H1 (cell line): ENCODE measurements around the gene PKDREJ. TPM values are rescaled to one million over a fixed set of nuclear protein-coding genes. Genes with fewer than 3 reads are reported as not detected.
"Not testable (repeated sequence)": the region's sequence is repeated elsewhere in the genome, so short reads cannot be mapped to it uniquely, and the experiment has no call there.

Source experiments
- CTCF ChIA-PET: fragments of 300-600 bp; sonication (Branson Sonifier 250); formaldehyde crosslinking; loops from one replicate; lab custom pipeline; 2021; ENCODE audit not compliant: partially characterized antibody; lab: Charles Lee
- POLR2A ChIA-PET: fragments of 300-600 bp; sonication (Branson Sonifier 250); formaldehyde crosslinking; loops from one replicate; lab custom pipeline; 2021; ENCODE audit warnings: inconsistent platforms; ENCODE audit not compliant: partially characterized antibody; lab: Charles Lee
- DNase-seq, 2 experiments: peaks; one replicate each; pipeline versions ENCODE4 v3.0.0 to v3.0.0-alpha.2; 2010 to 2022; ENCODE audit warnings: low spot score in 2 of 2, low read depth in 1 of 2, mixed read lengths in 1 of 2
- FAIRE-seq: peaks from 2 replicates; lab custom pipeline; 2011; peaks lifted over from hg19 to GRCh38; lab: Jason Lieb, UNC
- H2AFZ ChIP-seq: 2 replicates; pipeline ENCODE4 v1.8.1; 2012; ENCODE audit warnings: low read length, inconsistent platforms
- H2AK5ac ChIP-seq: 2 replicates; pipeline ENCODE4 v1.6.1; 2013; ENCODE audit warnings: low read depth, low read length
- H2BK120ac ChIP-seq: replicated peaks from 2 replicates; pipeline ENCODE3; 2013; ENCODE audit warnings: low read depth, low read length, inconsistent platforms
- H2BK12ac ChIP-seq: 2 replicates; pipeline ENCODE4 v1.6.1; 2013; ENCODE audit warnings: low read depth, low read length
- H2BK15ac ChIP-seq: 2 replicates; pipeline ENCODE4 v1.6.1; 2013; ENCODE audit warnings: low read length
- H2BK20ac ChIP-seq: 2 replicates; pipeline ENCODE4 v1.6.1; 2013; ENCODE audit warnings: low read length
- H2BK5ac ChIP-seq: 2 replicates; pipeline ENCODE4 v1.6.1; 2013; ENCODE audit warnings: low read depth, low read length
- H3K14ac ChIP-seq: 2 replicates; pipeline ENCODE4 v1.6.1; 2013; ENCODE audit warnings: inconsistent platforms; ENCODE audit not compliant: insufficient read length
- H3K18ac ChIP-seq: 2 replicates; pipeline ENCODE4 v1.6.1; 2013; ENCODE audit warnings: low read length; ENCODE audit errors: extremely low read depth
- H3K23ac ChIP-seq: 2 replicates; pipeline ENCODE4 v1.6.1; 2013; ENCODE audit warnings: inconsistent platforms; ENCODE audit not compliant: insufficient read length
- H3K23me2 ChIP-seq: 2 replicates; pipeline ENCODE4 v1.6.1; 2013; ENCODE audit warnings: low read depth, low read length
- H3K27ac ChIP-seq: 2 replicates; pipeline ENCODE4 v1.6.1; 2011; ENCODE audit warnings: low read depth, low read length, inconsistent platforms
- H3K27me3 ChIP-seq, 4 experiments: replicated peaks in 1 of 4; 1 replicate in 1 of 4; 2 replicates in 3 of 4; pipeline versions ENCODE4 v1.6.1 to v1.8.1; 2011 to 2013; ENCODE audit warnings: low read length in 3 of 4, mild to moderate bottlenecking in 3 of 4, inconsistent platforms in 2 of 4, mixed read lengths in 2 of 4, moderate library complexity in 1 of 4; ENCODE audit not compliant: control insufficient read depth in 3 of 4, insufficient read depth in 3 of 4; ENCODE audit errors: extremely low read depth in 1 of 4
- H3K36me3 ChIP-seq, 4 experiments: 2 replicates each; pipeline versions ENCODE4 v1.6.1 to v1.8.1; 2011 to 2013; ENCODE audit warnings: mild to moderate bottlenecking in 4 of 4, low read length in 3 of 4, moderate library complexity in 2 of 4, control low read depth in 1 of 4, inconsistent platforms in 1 of 4; ENCODE audit not compliant: insufficient read depth in 4 of 4, control insufficient read depth in 2 of 4
- H3K4ac ChIP-seq: replicated peaks from 2 replicates; pipeline ENCODE3; 2013; ENCODE audit warnings: low read length, low read depth, mixed read lengths, inconsistent platforms; ENCODE audit not compliant: insufficient read length
- H3K4me1 ChIP-seq, 4 experiments: replicated peaks in 1 of 4; 1 replicate in 1 of 4; 2 replicates in 3 of 4; pipeline versions ENCODE4 v1.6.1 to v1.8.1; 2011 to 2013; ENCODE audit warnings: low read length in 3 of 4, inconsistent platforms in 2 of 4, mixed read lengths in 1 of 4; ENCODE audit not compliant: insufficient read depth in 4 of 4, control insufficient read depth in 3 of 4
- H3K4me2 ChIP-seq, 2 experiments: 2 replicates each; pipeline versions ENCODE4 v1.6.1 to v1.8.1; 2011 to 2013; ENCODE audit warnings: low read depth in 2 of 2, low read length in 2 of 2, control low read depth in 1 of 2, inconsistent platforms in 1 of 2, mild to moderate bottlenecking in 1 of 2; ENCODE audit not compliant: insufficient read depth in 1 of 2
- H3K4me3 ChIP-seq, 4 experiments: fragments of 200-600, 300-600 bp in 1 of 4; sonication (generic), shearing (Covaris generic), sonication (Bioruptor Twin) in 1 of 4; 2 replicates each; pipeline versions ENCODE4 v1.5.1 to v1.8.1; 2011 to 2016; ENCODE audit warnings: low read length in 4 of 4, low read depth in 3 of 4, control low read depth in 2 of 4, inconsistent platforms in 2 of 4, mild to moderate bottlenecking in 2 of 4, mixed read lengths in 1 of 4, moderate library complexity in 1 of 4; ENCODE audit not compliant: insufficient read depth in 2 of 4; ENCODE audit errors: extremely low read depth in 1 of 4
- H3K56ac ChIP-seq: replicated peaks from 2 replicates; pipeline ENCODE3; 2013; ENCODE audit warnings: low read depth, mild to moderate bottlenecking, mixed read lengths, low read length, inconsistent platforms; ENCODE audit not compliant: insufficient read length
- H3K79me1 ChIP-seq: 2 replicates; pipeline ENCODE4 v1.6.1; 2013; ENCODE audit warnings: low read depth, low read length, control low read depth
- H3K79me2 ChIP-seq, 2 experiments: 2 replicates each; pipeline versions ENCODE4 v1.6.1 to v1.8.1; 2012 to 2013; ENCODE audit warnings: low read length in 2 of 2, mild to moderate bottlenecking in 2 of 2, inconsistent platforms in 1 of 2; ENCODE audit not compliant: insufficient read depth in 2 of 2, control insufficient read depth in 1 of 2
- H3K9ac ChIP-seq, 4 experiments: replicated peaks in 1 of 4; 1 replicate in 1 of 4; 2 replicates in 3 of 4; pipeline versions ENCODE4 v1.6.1 to v1.8.1; 2011 to 2013; ENCODE audit warnings: low read depth in 3 of 4, low read length in 3 of 4, control low read depth in 2 of 4, mild to moderate bottlenecking in 2 of 4, moderate library complexity in 2 of 4, inconsistent platforms in 1 of 4; ENCODE audit errors: extremely low read depth in 1 of 4
- H3K9me3 ChIP-seq, 2 experiments: 2 replicates each; pipeline versions ENCODE4 v1.6.1 to v1.8.1; 2012 to 2013; ENCODE audit warnings: mild to moderate bottlenecking in 2 of 2, moderate library complexity in 2 of 2, control low read depth in 1 of 2, inconsistent platforms in 1 of 2, low read depth in 1 of 2, low read length in 1 of 2, mixed read lengths in 1 of 2; ENCODE audit not compliant: insufficient read depth in 2 of 2
- H4K20me1 ChIP-seq, 2 experiments: replicated peaks in 1 of 2; 2 replicates each; pipeline versions ENCODE3 to v1.8.1; 2011 to 2013; ENCODE audit warnings: inconsistent platforms in 2 of 2, low read length in 2 of 2, mild to moderate bottlenecking in 1 of 2; ENCODE audit not compliant: insufficient read depth in 2 of 2, control insufficient read depth in 1 of 2
- H4K5ac ChIP-seq: 2 replicates; pipeline ENCODE4 v1.6.1; 2013; ENCODE audit warnings: low read length, low read depth, mixed read lengths, inconsistent platforms; ENCODE audit not compliant: insufficient read length
- H4K8ac ChIP-seq: 2 replicates; pipeline ENCODE4 v1.8.0; 2013; ENCODE audit warnings: mild to moderate bottlenecking, moderate library complexity, low read length, inconsistent platforms; ENCODE audit not compliant: insufficient read depth; ENCODE audit errors: extremely low read depth
- H4K91ac ChIP-seq: replicated peaks from 2 replicates; pipeline ENCODE3; 2013; ENCODE audit warnings: low read length, mixed read lengths, inconsistent platforms; ENCODE audit not compliant: insufficient read length
- WGBS, 2 experiments: shearing (Covaris generic) in 1 of 2; methylation state at CpG; one replicate each; pipeline versions ENCODE4 v1.1.6 to v1.1.7; 2013 to 2015; ENCODE audit warnings: low lambda C conversion rate in 2 of 2, mixed read lengths in 2 of 2, inconsistent platforms in 1 of 2, low coverage in 1 of 2, missing lambda C conversion rate in 1 of 2; ENCODE audit not compliant: insufficient replicate concordance in 2 of 2, insufficient coverage in 1 of 2, insufficient read length in 1 of 2; ENCODE audit errors: extremely low coverage in 1 of 2, missing lambda C conversion rate in 1 of 2; 5-methylcytosine and 5-hydroxymethylcytosine counted together
- polyA plus RNA-seq, 7 experiments: library from polyadenylated mRNA; depleted of rRNA in 3 of 7; stranded (reverse) in 5 of 7; unstranded in 2 of 7; fragments of >200 nt in 5 of 7; fragments of 200-250 nt in 2 of 7; gene quantifications; 1 replicate in 5 of 7; 2 replicates in 1 of 7; 4 replicates in 1 of 7; pipeline versions ENCODE4 v1.2.1 to v1.2.3, GENCODE V29; 2011 to 2013; ENCODE audit warnings: missing spikeins in 2 of 7, mixed read lengths in 2 of 7
- total RNA-seq: library from RNA; stranded (reverse); fragmentation: NEBNext Ultra II Directional; extraction: Animal tissue kit (Norgen Biotek cat#: 25700); gene quantifications from 2 replicates; pipeline ENCODE4 v1.2.1, GENCODE V29; 2021

PKDREJ gene
- total and polyA plus RNA-seq, 2 of the 8 experiments (the other 6 are each of a cell fraction or from before 2014, with no cell fraction given): 0.02 to 0.04 TPM

DNA sequence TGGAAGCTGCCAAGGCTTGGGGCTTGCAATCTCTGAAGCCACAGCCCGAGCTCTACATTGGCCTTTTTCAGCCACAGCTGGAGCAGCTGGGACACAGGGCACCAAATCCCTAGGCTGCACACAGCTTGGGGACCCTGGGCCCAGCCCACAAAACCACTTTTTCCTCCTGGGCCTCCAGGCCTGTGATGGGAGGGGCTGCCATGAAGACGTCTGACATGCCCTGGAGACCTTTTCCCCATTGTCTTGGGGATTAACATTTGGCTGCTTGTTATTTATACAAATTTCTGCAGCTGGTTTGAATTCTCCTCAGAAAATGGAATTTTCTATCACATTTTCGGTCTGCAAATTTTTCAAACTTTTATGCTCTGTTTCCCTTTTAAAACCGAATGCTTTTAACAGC is 2.5 kb upstream of the PKDREJ start:
- H2BK20ac ChIP-seq, H3K79me2 ChIP-seq, H2BK120ac ChIP-seq, H4K8ac ChIP-seq, H2AFZ ChIP-seq, CTCF ChIA-PET, H3K56ac ChIP-seq, H2BK15ac ChIP-seq, H3K18ac ChIP-seq, POLR2A ChIA-PET, H3K9ac ChIP-seq, H2BK12ac ChIP-seq, H4K91ac ChIP-seq, H3K4ac ChIP-seq, H4K20me1 ChIP-seq, H2AK5ac ChIP-seq, H3K14ac ChIP-seq, H3K79me1 ChIP-seq, FAIRE-seq, H3K23ac ChIP-seq, H4K5ac ChIP-seq, H3K4me2 ChIP-seq, H2BK5ac ChIP-seq, H3K23me2 ChIP-seq, H3K27ac ChIP-seq, H3K36me3 ChIP-seq, DNase-seq, H3K4me1 ChIP-seq, H3K4me3 ChIP-seq: not testable (repeated sequence)
- peaks cover 5 to 12% of the 10 kb centered on the region in 2 experiments; a peak in 3 of 4 replicates for H3K9me3 ChIP-seq
- H3K27me3 ChIP-seq: peaks cover 16 to 40% (median 28%) of the 10 kb centered on the region in 4 experiments
- WGBS, 2 experiments: 76% methylated on average over 4 of the region's 4 CpGs; no CpG with 5 or more reads in 1 of the 2 experiments

DNA sequence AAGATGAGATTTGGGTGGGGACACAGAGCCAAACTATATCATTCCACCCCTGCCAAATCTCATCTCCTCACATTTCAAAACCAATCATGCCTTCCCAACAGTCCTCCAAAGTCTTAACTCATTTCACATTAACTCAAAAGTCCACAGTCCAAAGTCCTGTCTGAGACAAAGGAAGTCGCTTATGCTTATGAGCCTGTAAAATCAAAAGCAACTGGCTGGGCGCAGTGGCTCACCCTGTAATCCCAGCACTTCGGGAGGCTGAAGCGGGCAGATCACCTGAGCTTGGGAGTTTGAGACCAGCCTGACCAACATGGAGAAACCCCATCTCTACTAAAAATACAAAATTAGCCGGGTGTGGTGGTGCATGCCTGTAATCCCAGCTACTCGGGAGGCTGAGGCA is 1.4 kb upstream of the PKDREJ start:
- H2BK5ac ChIP-seq, H4K91ac ChIP-seq, H3K14ac ChIP-seq, DNase-seq, H3K23me2 ChIP-seq, H3K36me3 ChIP-seq, H3K4ac ChIP-seq, H4K20me1 ChIP-seq, H3K56ac ChIP-seq, H3K23ac ChIP-seq, H3K18ac ChIP-seq, H2BK15ac ChIP-seq, H3K27ac ChIP-seq, H3K4me2 ChIP-seq, H4K8ac ChIP-seq, H2BK120ac ChIP-seq, H3K79me2 ChIP-seq, FAIRE-seq, H3K79me1 ChIP-seq, H2BK20ac ChIP-seq, H3K4me1 ChIP-seq, H2AFZ ChIP-seq, H4K5ac ChIP-seq, H3K9ac ChIP-seq, H2AK5ac ChIP-seq, H2BK12ac ChIP-seq, H3K4me3 ChIP-seq: not testable (repeated sequence)
- ChIA-PET CTCF (interaction anchor here (2.0 kb wide), 1 partner anchor 37 kb away, joined by 8 read pairs; no protein-coding TSS in a partner anchor), POLR2A (interaction anchor here (0.6 kb wide), 1 partner anchor 42 kb away, joined by 3 read pairs; no protein-coding TSS in a partner anchor)
- WGBS, 2 experiments: 84% methylated on average over 6 of the region's 6 CpGs; no CpG with 5 or more reads in 1 of the 2 experiments
- Histone ChIP-seq H3K9me3 (peaks cover 5 to 12% of the 10 kb centered on the region in 2 experiments; a peak in 3 of 4 replicates), H3K27me3 (peaks cover 18 to 48% (median 32%) of the 10 kb centered on the region in 4 experiments)
